NB4 (cell line): ENCODE results near the gene PSMD13.

Source experiments
- DNase-seq: peaks from one replicate; pipeline ENCODE4 v3.0.0; 2010; ENCODE audit warnings: low read depth
- H3K4me3 ChIP-seq: one replicate; pipeline ENCODE4 v1.5.1; 2011; ENCODE audit warnings: mild to moderate bottlenecking, low read depth, low read length, moderate library complexity
- CTCF ChIP-seq: IDR thresholded peaks from one replicate; pipeline ENCODE4 v1.5.1; 2012; ENCODE audit warnings: low read depth, low read length
- MAX ChIP-seq: IDR thresholded peaks from 2 replicates; pipeline ENCODE4 v1.6.1; 2011; ENCODE audit warnings: low read depth, low read length
- MYC ChIP-seq: IDR thresholded peaks from 2 replicates; pipeline ENCODE4 v1.6.1; 2011; ENCODE audit warnings: low read depth, low read length
- POLR2A ChIP-seq: IDR thresholded peaks from 2 replicates; pipeline ENCODE4 v1.6.1; 2011; ENCODE audit warnings: mild to moderate bottlenecking; ENCODE audit not compliant: insufficient read length; ENCODE audit errors: extremely low read depth

Gene PSMD13

GRCh38 chr11:261624-262023, 24.8 kb downstream of the PSMD13 start:
- no peak for DNase-seq
- H3K4me3 ChIP-seq = no peak overlapping the region
- no peak for TF ChIP-seq CTCF
- no peak for TF ChIP-seq MAX
- TF ChIP-seq MYC = no peak
- TF ChIP-seq POLR2A = no peak

GRCh38 chr11:266676-267439, 30.1 kb downstream of the PSMD13 start:
- TF ChIP-seq POLR2A (no peak), CTCF (no peak), MYC (no peak), MAX (no peak)

GRCh38 chr11:267491-267994, 30.8 kb downstream of the PSMD13 start:
- peak; percentile 77 for DNase-seq
- peak overlapping the region; percentile 76 for H3K4me3 ChIP-seq
- TF ChIP-seq MYC (no peak), POLR2A (peak; percentile 55), MAX (0 out of 2 replicates have a peak, but pooled peaks have one; percentile 48)

More at GRCh38 chr11:266676-267439, 30.1 kb downstream of the PSMD13 start:
- no peak overlapping the region for H3K4me3 ChIP-seq
- peak; percentile 54 for DNase-seq

- TF ChIP-seq MYC (peak; percentile 69), MAX (peak; percentile 67; the same call in 1 of the 2 replicates), POLR2A (peak; percentile 18)
- peak; percentile 92 for DNase-seq
- peak overlapping the region; percentile 76 for H3K4me3 ChIP-seq
These were observed 32.0 kb downstream of the PSMD13 start for GRCh38 chr11:268716-269145.

- TF ChIP-seq MYC (peak; percentile 3; the same call in 1 of the 2 replicates), CTCF (no peak), POLR2A (peak; percentile 40), MAX (peak; percentile 45; the same call in 1 of the 2 replicates)
- peak overlapping the region; percentile 76 for H3K4me3 ChIP-seq
- DNase-seq = peak; percentile 94
These were observed 32.5 kb downstream of the PSMD13 start for GRCh38 chr11:269146-269890.

GRCh38 chr11:270451-271318, 33.9 kb downstream of the PSMD13 start:
- no peak overlapping the region for H3K4me3 ChIP-seq
- no peak for TF ChIP-seq MAX
- TF ChIP-seq POLR2A = no peak
- TF ChIP-seq CTCF = no peak
- no peak for TF ChIP-seq MYC
- no peak for DNase-seq
